Chondrocyte (in vitro differentiated cells): Measurements from ENCODE around the gene CEP55. TPM values are rescaled to one million over a fixed set of nuclear protein-coding genes. Genes with fewer than 3 reads are reported as not detected.

Source experiments
- DNase-seq: peaks from one replicate; pipeline ENCODE4 v3.0.0; 2021; ENCODE audit warnings: mixed read lengths, low spot score
- H3K27ac Mint-ChIP-seq: one replicate; pipeline ENCODE4 v1.8.0; 2021; ENCODE audit warnings: mild to moderate bottlenecking, moderate library complexity, mixed read lengths; ENCODE audit not compliant: unreplicated experiment
- H3K27me3 Mint-ChIP-seq: 2 replicates; pipeline ENCODE4 v1.8.0; 2021; ENCODE audit warnings: low read depth, mixed read lengths
- H3K36me3 Mint-ChIP-seq: 2 replicates; pipeline ENCODE4 v1.8.0; 2021; ENCODE audit warnings: low read depth, mixed read lengths
- H3K4me1 Mint-ChIP-seq: 2 replicates; pipeline ENCODE4 v1.8.0; 2021; ENCODE audit warnings: low read depth, mild to moderate bottlenecking, mixed read lengths
- H3K4me3 Mint-ChIP-seq: one replicate; pipeline ENCODE4 v1.8.0; 2021; ENCODE audit warnings: mild to moderate bottlenecking, moderate library complexity, mixed read lengths; ENCODE audit not compliant: unreplicated experiment
- H3K9me3 Mint-ChIP-seq: 2 replicates; pipeline ENCODE4 v1.8.0; 2021; ENCODE audit warnings: low read depth, mixed read lengths
- total RNA-seq: library from RNA; stranded (reverse); gene quantifications from 3 replicates; pipeline ENCODE4 v1.2.1, GENCODE V29; 2021
- TF ChIP-seq, protein P1 (sequence below): fragments of 200-600 bp; sonication (generic); IDR thresholded peaks from 2 replicates; pipeline ENCODE4 v1.5.0; 2021; ENCODE audit warnings: antibody characterized with exemption, mild to moderate bottlenecking, moderate library complexity

The CEP55 gene
- total RNA-seq, 1 donor from 2014 or later: 9.3 TPM

DNA sequence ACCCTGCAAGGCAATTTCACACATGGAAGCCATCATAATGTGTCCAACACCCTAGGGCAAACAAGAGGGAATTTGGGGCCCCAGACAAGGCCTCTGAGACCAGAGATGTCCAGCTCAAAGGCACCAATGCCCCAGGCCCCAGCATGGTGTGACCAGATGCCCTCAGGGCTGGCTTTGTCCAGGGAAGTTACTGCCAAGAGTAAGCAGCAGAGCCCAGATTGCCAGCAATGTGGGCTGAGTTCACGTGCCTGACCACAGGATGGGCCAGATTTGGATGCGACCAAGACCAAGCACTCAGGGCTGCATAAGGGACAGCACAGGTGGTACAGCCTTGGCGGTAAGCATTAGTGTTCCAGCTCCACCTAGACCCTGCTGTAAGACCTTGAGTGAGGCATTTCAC is 27.0 kb upstream of the CEP55 start:
- H3K27me3 Mint-ChIP-seq: no peaks in the 10 kb centered on the region
- no peak for DNase-seq
- TF ChIP-seq, protein P1, sequence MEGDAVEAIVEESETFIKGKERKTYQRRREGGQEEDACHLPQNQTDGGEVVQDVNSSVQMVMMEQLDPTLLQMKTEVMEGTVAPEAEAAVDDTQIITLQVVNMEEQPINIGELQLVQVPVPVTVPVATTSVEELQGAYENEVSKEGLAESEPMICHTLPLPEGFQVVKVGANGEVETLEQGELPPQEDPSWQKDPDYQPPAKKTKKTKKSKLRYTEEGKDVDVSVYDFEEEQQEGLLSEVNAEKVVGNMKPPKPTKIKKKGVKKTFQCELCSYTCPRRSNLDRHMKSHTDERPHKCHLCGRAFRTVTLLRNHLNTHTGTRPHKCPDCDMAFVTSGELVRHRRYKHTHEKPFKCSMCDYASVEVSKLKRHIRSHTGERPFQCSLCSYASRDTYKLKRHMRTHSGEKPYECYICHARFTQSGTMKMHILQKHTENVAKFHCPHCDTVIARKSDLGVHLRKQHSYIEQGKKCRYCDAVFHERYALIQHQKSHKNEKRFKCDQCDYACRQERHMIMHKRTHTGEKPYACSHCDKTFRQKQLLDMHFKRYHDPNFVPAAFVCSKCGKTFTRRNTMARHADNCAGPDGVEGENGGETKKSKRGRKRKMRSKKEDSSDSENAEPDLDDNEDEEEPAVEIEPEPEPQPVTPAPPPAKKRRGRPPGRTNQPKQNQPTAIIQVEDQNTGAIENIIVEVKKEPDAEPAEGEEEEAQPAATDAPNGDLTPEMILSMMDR: no peak
- H3K9me3 Mint-ChIP-seq: peaks cover 5% of the 10 kb centered on the region
- H3K27ac Mint-ChIP-seq: peak overlapping the region; percentile 98
- peaks cover 17% of the 10 kb centered on the region for H3K36me3 Mint-ChIP-seq
- H3K4me3 Mint-ChIP-seq: no peak overlapping the region
- peaks cover 90% of the 10 kb centered on the region for H3K4me1 Mint-ChIP-seq

DNA sequence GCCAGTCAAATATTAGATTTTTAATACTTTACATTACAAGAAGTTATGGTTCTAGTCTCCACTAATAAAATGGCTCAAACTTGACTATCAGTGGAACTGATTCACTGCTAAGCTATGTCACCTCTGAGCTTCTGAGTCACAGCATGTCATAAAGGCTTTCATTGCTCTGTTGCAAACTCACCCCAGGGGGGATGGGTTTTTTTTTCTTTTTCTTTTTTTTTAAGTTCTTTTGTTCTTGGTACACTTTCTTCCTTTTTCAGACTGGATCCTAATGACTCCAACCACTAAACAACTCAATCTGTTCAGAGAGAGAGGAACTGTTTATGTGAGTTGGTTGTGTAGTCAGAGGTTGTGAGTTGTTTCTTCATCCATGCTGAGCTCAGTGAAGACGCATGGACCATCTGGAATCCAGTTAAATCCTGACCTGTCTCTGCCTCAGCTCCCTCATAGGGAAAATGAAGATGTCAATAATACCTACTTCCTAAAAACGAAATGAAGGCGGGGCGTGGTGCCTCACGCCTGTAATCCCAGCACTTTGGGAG is 25.2 kb upstream of the CEP55 start:
- TF ChIP-seq, protein P1: no peak
- H3K36me3 Mint-ChIP-seq: peaks cover 20% of the 10 kb centered on the region
- H3K27ac Mint-ChIP-seq: peak overlapping the region; percentile 98
- peaks cover 5% of the 10 kb centered on the region for H3K9me3 Mint-ChIP-seq
- DNase-seq: no peak
- peak overlapping the region; percentile 33 for H3K4me3 Mint-ChIP-seq
- H3K4me1 Mint-ChIP-seq: peaks cover 89% of the 10 kb centered on the region
- no peaks in the 10 kb centered on the region for H3K27me3 Mint-ChIP-seq

DNA sequence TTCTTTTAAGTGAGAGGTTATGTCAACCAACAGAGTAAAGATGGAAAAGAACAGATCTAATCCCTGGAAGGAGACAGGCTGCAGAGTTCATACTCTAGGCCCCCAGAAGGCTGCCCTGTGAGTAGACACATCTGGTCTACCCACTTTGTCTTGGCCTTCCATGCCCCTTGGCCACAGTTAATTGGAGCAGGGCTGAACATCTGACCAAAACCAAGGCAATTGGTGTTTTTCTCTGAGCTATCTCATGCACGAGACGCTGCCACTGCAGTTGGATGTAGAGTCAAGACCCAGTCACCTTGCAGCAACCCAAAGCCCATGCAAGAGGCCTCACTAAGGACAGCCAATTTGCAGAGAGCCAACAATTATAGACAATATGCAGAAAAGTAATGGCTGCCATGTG is 23.3 kb upstream of the CEP55 start:
- Mint-ChIP-seq H3K4me1 (peaks cover 91% of the 10 kb centered on the region), H3K27ac (peak overlapping the region; percentile 65), H3K9me3 (peaks cover 2% of the 10 kb centered on the region), H3K36me3 (peaks cover 27% of the 10 kb centered on the region), H3K27me3 (no peaks in the 10 kb centered on the region), H3K4me3 (no peak overlapping the region)
- TF ChIP-seq, protein P1: no peak
- DNase-seq: no peak

DNA sequence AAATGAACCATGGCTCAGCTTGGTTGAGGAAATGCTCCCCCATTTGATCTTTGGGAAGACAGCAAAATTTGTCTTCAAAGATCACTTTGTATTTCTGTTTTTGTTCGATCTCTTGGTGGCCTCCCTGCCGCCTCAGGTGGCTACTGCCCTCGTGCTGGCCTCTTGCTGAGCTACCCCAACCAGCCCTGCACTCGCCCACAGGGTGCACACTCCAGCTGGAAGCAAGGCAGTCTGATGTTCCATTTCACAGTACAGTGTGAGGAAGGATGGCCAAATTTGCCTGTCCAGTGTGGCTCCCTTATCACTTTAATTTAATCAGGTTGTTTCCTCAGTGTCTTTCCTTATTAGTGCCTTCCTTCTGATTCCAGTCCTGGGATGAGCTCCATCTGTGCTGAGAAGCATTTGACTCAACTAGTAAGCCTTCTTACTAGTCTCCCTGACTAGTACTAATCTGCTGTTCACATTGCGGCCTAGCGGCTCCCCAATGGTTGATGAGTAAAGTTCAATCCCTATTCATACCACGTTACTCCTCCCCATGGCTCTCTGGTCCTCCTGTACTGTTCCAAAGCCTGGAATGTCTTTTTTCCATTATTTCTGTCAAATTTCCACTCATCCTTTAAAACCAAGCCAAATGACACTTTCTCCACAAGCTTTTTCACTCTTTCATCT is 22.5 kb upstream of the CEP55 start:
- Mint-ChIP-seq H3K9me3 (peaks cover 2% of the 10 kb centered on the region), H3K27ac (peak overlapping the region; percentile 80), H3K4me1 (peaks cover 91% of the 10 kb centered on the region), H3K4me3 (no peak overlapping the region), H3K27me3 (no peaks in the 10 kb centered on the region), H3K36me3 (peaks cover 25% of the 10 kb centered on the region)
- DNase-seq: no peak
- TF ChIP-seq, protein P1: no peak

DNA sequence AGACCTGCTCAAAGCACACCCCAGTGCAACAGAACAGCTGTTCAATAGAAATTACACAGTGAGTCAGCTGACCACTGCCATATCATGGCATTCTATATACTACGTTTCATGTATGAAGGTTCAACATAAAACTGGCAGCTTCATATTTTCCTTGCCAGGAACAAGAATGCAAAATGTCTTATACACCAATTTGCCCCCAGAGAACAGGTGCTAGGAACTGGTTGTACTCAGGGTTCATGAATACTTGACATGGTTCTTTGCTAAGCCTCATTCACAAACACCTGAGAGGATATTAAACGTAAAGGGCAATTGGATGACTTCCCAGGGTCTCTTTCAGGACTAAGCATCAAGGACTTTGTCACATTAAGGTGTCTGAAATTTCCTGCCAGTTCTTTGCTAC is 21.2 kb upstream of the CEP55 start:
- TF ChIP-seq, protein P1: no peak
- peaks cover 2% of the 10 kb centered on the region for H3K9me3 Mint-ChIP-seq

More for the DNA sequence above, 21.2 kb upstream of the CEP55 start:
- no peak for DNase-seq
- H3K4me3 Mint-ChIP-seq: no peak overlapping the region
- H3K27me3 Mint-ChIP-seq: no peaks in the 10 kb centered on the region
- H3K36me3 Mint-ChIP-seq: peaks cover 28% of the 10 kb centered on the region
- no peak overlapping the region for H3K27ac Mint-ChIP-seq
- H3K4me1 Mint-ChIP-seq: peaks cover 91% of the 10 kb centered on the region
